Ovary (tissue), 3 donors: Measurements from ENCODE around the gene TBX1.

Experiments used
- CTCF ChIP-seq, 3 donors: fragments of 450-650 bp in 2 of 3; fragments of 200-600 bp in 1 of 3; IDR thresholded peaks; one replicate each; pipeline versions ENCODE4 v1.5.1 to v1.8.0; 2016 to 2022; ENCODE audit warnings: antibody characterized with exemption in 3 of 3, mild to moderate bottlenecking in 1 of 3
- EP300 ChIP-seq: sonication (generic); formaldehyde crosslinking; IDR thresholded peaks from one replicate; pipeline ENCODE4 v1.6.1; 2017; ENCODE audit warnings: antibody characterized with exemption
- POLR2A ChIP-seq: fragments of 450-650 bp; IDR thresholded peaks from one replicate; pipeline ENCODE4 v1.6.1; 2017; ENCODE audit warnings: antibody characterized with exemption, mild to moderate bottlenecking, moderate library complexity
- donor health status: DM: no; HTN: no; CAD: no.

- no peak for TF ChIP-seq CTCF (IDR thresholded peaks at IDR 0.05)
- TF ChIP-seq POLR2A, result no peak
- no peak for TF ChIP-seq EP300
Measured at GRCh38 chr22:19717181-19717580, 43.4 kb upstream of the TBX1 start.
